Stomach (tissue), 4 donors: ENCODE measurements around the gene TP63.

Experiments
- POLR2A ChIP-seq, 4 donors: fragments of 450-650 bp; IDR thresholded peaks; one replicate each; pipeline ENCODE4 v1.6.1; 2016; ENCODE audit warnings: antibody characterized with exemption in 4 of 4, control low read depth in 2 of 4, mild to moderate bottlenecking in 1 of 4, moderate library complexity in 1 of 4
- TF ChIP-seq, protein P1 (sequence below), 7 experiments: fragments of 450-650 bp in 4 of 7; fragments of 200-600 bp in 3 of 7; sonication (generic) in 3 of 7; IDR thresholded peaks; one replicate each; pipeline ENCODE4 v1.5.1; 2016 to 2019; ENCODE audit warnings: antibody characterized with exemption in 7 of 7, control low read depth in 2 of 7, mild to moderate bottlenecking in 1 of 7

DNA sequence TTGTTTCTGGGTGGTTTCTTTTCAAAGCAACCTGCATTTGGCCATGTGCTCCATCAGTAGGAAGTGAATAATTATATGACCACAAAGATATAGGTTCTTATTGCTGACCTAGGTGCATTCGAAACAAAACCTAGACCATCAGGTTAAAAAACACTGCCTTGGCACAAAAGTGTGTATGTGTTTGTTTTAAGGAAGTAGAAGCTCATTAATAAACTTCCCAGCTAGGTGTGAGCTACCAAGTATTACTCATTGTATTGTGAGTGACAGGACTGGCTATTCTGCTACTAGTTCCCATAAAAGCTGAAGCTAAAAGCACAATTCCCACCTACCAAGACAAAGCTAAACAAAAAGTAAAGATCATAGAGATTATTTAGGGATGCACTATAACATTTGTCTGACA, 168.2 kb downstream of the TP63 start:
- TF ChIP-seq, protein P1, sequence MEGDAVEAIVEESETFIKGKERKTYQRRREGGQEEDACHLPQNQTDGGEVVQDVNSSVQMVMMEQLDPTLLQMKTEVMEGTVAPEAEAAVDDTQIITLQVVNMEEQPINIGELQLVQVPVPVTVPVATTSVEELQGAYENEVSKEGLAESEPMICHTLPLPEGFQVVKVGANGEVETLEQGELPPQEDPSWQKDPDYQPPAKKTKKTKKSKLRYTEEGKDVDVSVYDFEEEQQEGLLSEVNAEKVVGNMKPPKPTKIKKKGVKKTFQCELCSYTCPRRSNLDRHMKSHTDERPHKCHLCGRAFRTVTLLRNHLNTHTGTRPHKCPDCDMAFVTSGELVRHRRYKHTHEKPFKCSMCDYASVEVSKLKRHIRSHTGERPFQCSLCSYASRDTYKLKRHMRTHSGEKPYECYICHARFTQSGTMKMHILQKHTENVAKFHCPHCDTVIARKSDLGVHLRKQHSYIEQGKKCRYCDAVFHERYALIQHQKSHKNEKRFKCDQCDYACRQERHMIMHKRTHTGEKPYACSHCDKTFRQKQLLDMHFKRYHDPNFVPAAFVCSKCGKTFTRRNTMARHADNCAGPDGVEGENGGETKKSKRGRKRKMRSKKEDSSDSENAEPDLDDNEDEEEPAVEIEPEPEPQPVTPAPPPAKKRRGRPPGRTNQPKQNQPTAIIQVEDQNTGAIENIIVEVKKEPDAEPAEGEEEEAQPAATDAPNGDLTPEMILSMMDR (IDR thresholded peaks at IDR 0.05): no peak
- TF ChIP-seq POLR2A (IDR thresholded peaks at IDR 0.05): no peak
